Brain microvascular endothelial cell (primary cell): ENCODE data around the gene GJD3.

Experiments
- DNase-seq: peaks from one replicate; pipeline ENCODE4 v3.0.0-alpha.2; 2020
- H3K27ac ChIP-seq: fragments of 250-450 bp; sonication (Bioruptor Pico); 2 replicates; pipeline ENCODE4 v1.5.1; 2020; ENCODE audit warnings: mild to moderate bottlenecking, moderate library complexity
- H3K27me3 ChIP-seq: fragments of 250-450 bp; sonication (Bioruptor Pico); replicated peaks from 2 replicates; pipeline ENCODE4 v1.5.1; 2020; ENCODE audit warnings: mild to moderate bottlenecking
- H3K36me3 ChIP-seq: fragments of 250-450 bp; sonication (Bioruptor Pico); replicated peaks from 2 replicates; pipeline ENCODE4 v1.5.1; 2020; ENCODE audit warnings: mild to moderate bottlenecking
- H3K4me3 ChIP-seq: 2 replicates; pipeline ENCODE4 v1.5.1; 2011; ENCODE audit warnings: low read depth, mild to moderate bottlenecking, control low read depth, low read length, moderate library complexity
- CTCF ChIP-seq: IDR thresholded peaks from 2 replicates; pipeline ENCODE4 v1.5.1; 2011; ENCODE audit warnings: low read depth, mild to moderate bottlenecking, moderate library complexity, low read length, control low read depth, inconsistent platforms; ENCODE audit errors: missing control alignments
- in situ Hi-C: cut with HindIII; loops from 2 replicates; pipeline ENCODE4 v1.10.0; 2017; ENCODE audit warnings: low sequenced_read_pairs, low pct_ligation_motif_present

Gene GJD3

GRCh38 chr17:40360091-40360490 is 4.4 kb downstream of the GJD3 start:
- in situ Hi-C loops, result no loop called here
- H3K27me3 ChIP-seq, result no peaks in the 10 kb centered on the region
- no peak for TF ChIP-seq CTCF
- no peak for DNase-seq
- H3K4me3 ChIP-seq, result no peak overlapping the region
- H3K27ac ChIP-seq, result no peak overlapping the region
- peaks cover 12% of the 10 kb centered on the region for H3K36me3 ChIP-seq

DNA sequence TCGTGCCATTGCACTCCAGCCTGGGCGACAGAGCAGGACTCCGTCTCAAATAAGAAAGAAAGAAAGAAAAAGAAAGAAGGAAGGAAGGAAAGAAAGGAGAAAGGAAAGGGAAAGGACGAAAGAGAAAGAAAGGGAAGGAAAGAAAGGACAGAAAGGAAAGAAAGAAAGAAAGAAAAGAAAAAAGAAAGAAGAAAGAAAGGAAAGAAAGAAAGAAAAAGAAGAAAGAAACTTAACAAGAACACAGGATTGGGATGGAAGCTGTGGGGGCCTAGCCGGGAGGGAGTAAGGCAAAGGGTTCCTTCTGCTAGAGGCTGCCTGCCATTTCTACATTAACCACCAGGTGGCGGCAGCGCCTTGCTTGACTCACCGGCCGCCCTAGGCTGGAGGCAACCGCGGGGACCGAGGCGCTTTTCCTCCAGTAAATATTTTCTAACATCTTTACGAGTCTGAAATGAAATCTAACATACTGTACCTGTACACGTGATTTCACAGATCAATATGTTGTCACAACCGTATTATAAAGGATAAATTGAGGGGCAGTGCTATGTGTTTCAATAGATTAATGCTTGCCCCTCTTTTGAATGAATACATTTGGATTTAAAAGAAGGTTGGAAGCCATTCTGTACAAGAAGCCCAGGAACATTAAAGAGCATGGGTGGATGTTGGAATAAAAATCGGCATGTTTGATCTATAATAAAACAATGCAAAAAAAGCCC is 6.1 kb downstream of the GJD3 start:
- DNase-seq, result peak; percentile 85
- no peaks in the 10 kb centered on the region for H3K27me3 ChIP-seq
- H3K4me3 ChIP-seq, result peak overlapping the region; percentile 26
- no peak overlapping the region for H3K27ac ChIP-seq
- peak; percentile 94 for TF ChIP-seq CTCF
- in situ Hi-C loops, result no loop called here
- peaks cover 22% of the 10 kb centered on the region for H3K36me3 ChIP-seq

DNA sequence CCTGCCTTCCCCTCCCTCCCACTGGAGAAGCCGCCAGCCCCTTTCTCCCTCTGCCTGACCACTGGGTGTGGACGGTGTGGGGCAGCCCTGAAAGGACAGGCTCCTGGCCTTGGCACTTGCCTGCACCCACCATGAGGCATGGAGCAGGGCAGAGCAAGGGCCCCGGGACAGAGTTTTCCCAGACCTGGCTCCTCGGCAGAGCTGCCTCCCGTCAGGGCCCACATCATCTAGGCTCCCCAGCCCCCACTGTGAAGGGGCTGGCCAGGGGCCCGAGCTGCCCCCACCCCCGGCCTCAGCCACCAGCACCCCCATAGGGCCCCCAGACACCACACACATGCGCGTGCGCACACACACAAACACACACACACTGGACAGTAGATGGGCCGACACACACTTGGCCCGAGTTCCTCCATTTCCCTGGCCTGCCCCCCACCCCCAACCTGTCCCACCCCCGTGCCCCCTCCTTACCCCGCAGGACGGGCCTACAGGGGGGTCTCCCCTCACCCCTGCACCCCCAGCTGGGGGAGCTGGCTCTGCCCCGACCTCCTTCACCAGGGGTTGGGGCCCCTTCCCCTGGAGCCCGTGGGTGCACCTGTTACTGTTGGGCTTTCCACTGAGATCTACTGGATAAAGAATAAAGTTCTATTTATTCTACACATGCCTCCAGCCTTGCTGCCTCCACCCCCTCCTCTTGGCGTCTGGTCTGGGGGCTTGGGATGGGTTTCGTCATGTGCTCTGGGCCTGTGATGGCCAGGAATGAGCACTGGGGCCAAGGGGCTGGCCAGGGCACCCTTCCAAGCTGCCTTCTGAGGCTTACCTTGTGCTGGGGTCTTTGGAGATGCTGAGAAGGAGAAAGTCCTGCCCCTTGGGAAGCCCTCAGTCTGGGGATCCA is 7.3 kb downstream of the GJD3 start:
- DNase-seq, result no peak
- no peak overlapping the region for H3K4me3 ChIP-seq
- no peak overlapping the region for H3K27ac ChIP-seq
- H3K36me3 ChIP-seq, result peaks cover 33% of the 10 kb centered on the region
- TF ChIP-seq CTCF, result no peak
- in situ Hi-C loops, result no loop called here
- H3K27me3 ChIP-seq, result no peaks in the 10 kb centered on the region

GRCh38 chr17:40355804-40356758 is 8.5 kb downstream of the GJD3 start:
- H3K27ac ChIP-seq, result no peak overlapping the region
- no peak for TF ChIP-seq CTCF
- DNase-seq, result no peak
- in situ Hi-C loops, result no loop called here
- H3K4me3 ChIP-seq, result no peak overlapping the region
- H3K27me3 ChIP-seq, result no peaks in the 10 kb centered on the region
- peaks cover 41% of the 10 kb centered on the region for H3K36me3 ChIP-seq

DNA sequence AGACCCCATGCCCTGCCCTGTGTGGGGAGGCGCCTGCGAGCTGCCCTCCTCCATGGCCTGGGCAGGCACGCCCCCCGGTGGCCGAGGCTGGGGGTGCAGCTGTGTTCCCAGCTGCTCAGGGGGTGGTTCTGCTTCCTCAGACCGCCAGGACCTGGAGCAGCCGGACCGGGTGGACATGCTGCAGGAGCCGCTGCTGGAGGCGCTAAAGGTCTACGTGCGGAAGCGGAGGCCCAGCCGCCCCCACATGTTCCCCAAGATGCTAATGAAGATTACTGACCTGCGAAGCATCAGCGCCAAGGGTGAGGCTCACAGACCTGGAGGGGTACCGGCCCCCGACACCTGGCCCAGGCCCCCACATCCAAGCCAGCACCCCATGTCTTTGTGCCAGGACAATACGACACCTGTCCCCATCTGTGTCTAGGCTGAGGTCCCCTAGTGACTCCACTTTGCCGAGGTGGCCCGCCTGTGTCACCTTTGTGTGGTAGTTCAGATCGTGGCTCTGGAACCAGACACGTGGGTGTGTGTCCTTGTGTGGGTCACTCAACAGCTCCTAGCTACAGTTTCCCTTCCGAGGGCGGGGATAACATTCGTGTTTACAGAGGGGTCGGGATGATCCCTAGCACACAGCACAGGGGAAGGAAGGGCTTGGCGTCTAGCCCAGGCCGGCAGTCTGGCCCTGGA is 9.3 kb downstream of the GJD3 start:
- in situ Hi-C loops, result no loop called here
- peaks cover 45% of the 10 kb centered on the region for H3K36me3 ChIP-seq
- no peak for DNase-seq
- no peaks in the 10 kb centered on the region for H3K27me3 ChIP-seq
- no peak overlapping the region for H3K27ac ChIP-seq
- peak; percentile 96 for TF ChIP-seq CTCF
- H3K4me3 ChIP-seq, result no peak overlapping the region
